ENCODE data around the gene PEX26. TPM values are rescaled to one million over a fixed set of nuclear protein-coding genes. Genes with fewer than 3 reads are reported as not detected.
"Not testable (repeated sequence)": the region's sequence is repeated elsewhere in the genome, so short reads cannot be mapped to it uniquely, and the experiment has no call there.

The PEX26 gene
- total RNA-seq, 2 experiments from 2014 or later, result 17.6 to 43.5 TPM

- Histone ChIP-seq H4K20me1 (ENCODE audit: insufficient read depth, low read length) (no peaks in the 10 kb centered on the region), H3K4me3 (ENCODE audit: low read depth, low read length, poor library complexity, severe bottlenecking) (no peak overlapping the region), H3K9me3 (ENCODE audit: low read length) (no peaks in the 10 kb centered on the region), H2AFZ (ENCODE audit: low read length) (no peak overlapping the region), H3K4me2 (ENCODE audit: low read length) (no peak overlapping the region), H3K9me2 (ENCODE audit: insufficient read depth, low read length) (no peaks in the 10 kb centered on the region), H3K27ac (ENCODE audit: low read depth, low read length, poor library complexity, severe bottlenecking) (no peak overlapping the region), H3K36me3 (ENCODE audit: insufficient read depth, low read length) (no peaks in the 10 kb centered on the region), H3K4me1 (ENCODE audit: insufficient read depth, low read length, poor library complexity, severe bottlenecking) (peaks cover 31% of the 10 kb centered on the region), H3K79me2 (ENCODE audit: insufficient read depth, low read depth, low read length) (no peaks in the 10 kb centered on the region)
- no peak for TF ChIP-seq CTCF (conservative IDR thresholded peaks at IDR 0.05; ENCODE audit: low read length)
- no peak for TF ChIP-seq EZH2phosphoT487 (IDR thresholded peaks at IDR 0.05; ENCODE audit: borderline replicate concordance, low read depth, low read length)
- CTCF ChIA-PET (ENCODE audit: unreplicated experiment), result no interaction called here
- DNase-seq (ENCODE audit: low spot score), result no peak
- no TSS peak for BruUV-seq (replicated peaks)
- intact Hi-C loops (cut with micrococcal nuclease; ENCODE audit: unreplicated experiment), result no loop called here
- POLR2A ChIA-PET, result interaction anchor here (0.8 to 3.0 kb wide), 5 partner anchors 10 to 42 kb away, joined by 3 to 10 read pairs (median 4); no protein-coding TSS in a partner anchor
Measured at GRCh38 chr22:18034076-18034475, 43.7 kb upstream of the PEX26 start.

GRCh38 chr22:18035751-18036150 is 42.0 kb upstream of the PEX26 start:
- TF ChIP-seq EZH2phosphoT487 (IDR thresholded peaks at IDR 0.05; ENCODE audit: borderline replicate concordance, low read depth, low read length) (no peak), CTCF (conservative IDR thresholded peaks at IDR 0.05; ENCODE audit: low read length) (no peak)
- H3K4me3 ChIP-seq (ENCODE audit: low read depth, low read length, poor library complexity, severe bottlenecking), result no peak overlapping the region
- no TSS peak for BruUV-seq (replicated peaks)
- no peaks in the 10 kb centered on the region for H3K9me2 ChIP-seq (ENCODE audit: insufficient read depth, low read length)
- CTCF ChIA-PET (ENCODE audit: unreplicated experiment), result no interaction called here
- H3K9me3 ChIP-seq (ENCODE audit: low read length), result no peaks in the 10 kb centered on the region
- H3K4me2 ChIP-seq (ENCODE audit: low read length), result no peak overlapping the region
- H3K4me1 ChIP-seq (ENCODE audit: insufficient read depth, low read length, poor library complexity, severe bottlenecking), result peaks cover 15% of the 10 kb centered on the region
- no peaks in the 10 kb centered on the region for H4K20me1 ChIP-seq (ENCODE audit: insufficient read depth, low read length)
- H2AFZ ChIP-seq (ENCODE audit: low read length), result no peak overlapping the region
- H3K36me3 ChIP-seq (ENCODE audit: insufficient read depth, low read length), result no peaks in the 10 kb centered on the region
- POLR2A ChIA-PET, result no interaction called here
- DNase-seq (ENCODE audit: low spot score), result no peak
- intact Hi-C loops (cut with micrococcal nuclease; ENCODE audit: unreplicated experiment), result no loop called here
- H3K27ac ChIP-seq (ENCODE audit: low read depth, low read length, poor library complexity, severe bottlenecking), result no peak overlapping the region
- no peaks in the 10 kb centered on the region for H3K79me2 ChIP-seq (ENCODE audit: insufficient read depth, low read depth, low read length)

- BruUV-seq (replicated peaks); H4K20me1 ChIP-seq (ENCODE audit: insufficient read depth, low read length): not testable (repeated sequence)
Measured at GRCh38 chr22:18040898-18041297, 36.9 kb upstream of the PEX26 start.

More at GRCh38 chr22:18040898-18041297, 36.9 kb upstream of the PEX26 start:
- DNase-seq (ENCODE audit: low spot score); H3K4me2 ChIP-seq (ENCODE audit: low read length); H3K36me3 ChIP-seq (ENCODE audit: insufficient read depth, low read length); intact Hi-C loops (cut with micrococcal nuclease; ENCODE audit: unreplicated experiment); H3K9me2 ChIP-seq (ENCODE audit: insufficient read depth, low read length); H3K4me3 ChIP-seq (ENCODE audit: low read depth, low read length, poor library complexity, severe bottlenecking); H2AFZ ChIP-seq (ENCODE audit: low read length); POLR2A ChIA-PET; CTCF ChIA-PET (ENCODE audit: unreplicated experiment); H3K4me1 ChIP-seq (ENCODE audit: insufficient read depth, low read length, poor library complexity, severe bottlenecking); H3K79me2 ChIP-seq (ENCODE audit: insufficient read depth, low read depth, low read length); H3K9me3 ChIP-seq (ENCODE audit: low read length); H3K27ac ChIP-seq (ENCODE audit: low read depth, low read length, poor library complexity, severe bottlenecking): not testable (repeated sequence)
